CD4-positive, alpha-beta T cell (primary cell): ENCODE measurements around the gene RIPPLY3. TPM values are rescaled to one million over a fixed set of nuclear protein-coding genes. Genes with fewer than 3 reads are reported as not detected.

Experiments
- ATAC-seq: fragments of 200-7000 bp; cut with Tn5 transposase; one replicate; pipeline ENCODE4 v1.10.0; 2022; ENCODE audit warnings: mild to moderate bottlenecking; ENCODE audit not compliant: poor library complexity
- CTCF ChIA-PET: fragments of 350-600 bp; sonication (Branson Sonifier 250); formaldehyde crosslinking; loops from one replicate; lab custom pipeline; 2021; ENCODE audit warnings: antibody characterized with exemption, inconsistent platforms; lab: Charles Lee
- POLR2A ChIA-PET: fragments of 350-600 bp; sonication (Branson Sonifier 250); formaldehyde crosslinking; loops from one replicate; lab custom pipeline; 2021; ENCODE audit warnings: antibody characterized with exemption, inconsistent platforms; lab: Charles Lee
- DNase-seq, 14 experiments: peaks; one replicate each; pipeline ENCODE4 v3.0.0-alpha.2; 2013 to 2020; ENCODE audit warnings: mixed read lengths in 2 of 14
- H3K27ac ChIP-seq, 2 donors: one replicate each; pipeline versions ENCODE4 v1.5.1 to v1.7.0; 2013; ENCODE audit warnings: low read length in 2 of 2, low read depth in 1 of 2, mild to moderate bottlenecking in 1 of 2
- H3K27me3 ChIP-seq, 2 experiments: 1 replicate in 1 of 2; 2 replicates in 1 of 2; pipeline versions ENCODE4 v1.6.1 to v1.7.0; 2013; ENCODE audit warnings: low read length in 2 of 2, control low read depth in 1 of 2, mild to moderate bottlenecking in 1 of 2, moderate library complexity in 1 of 2; ENCODE audit not compliant: insufficient read depth in 2 of 2, control insufficient read depth in 1 of 2
- H3K36me3 ChIP-seq: one replicate; pipeline ENCODE4 v1.6.1; 2013; ENCODE audit warnings: low read length, control low read depth; ENCODE audit not compliant: insufficient read depth
- H3K4me1 ChIP-seq: one replicate; pipeline ENCODE4 v1.6.1; 2013; ENCODE audit warnings: low read length, control low read depth; ENCODE audit not compliant: insufficient read depth
- H3K4me3 ChIP-seq: one replicate; pipeline ENCODE4 v1.5.1; 2013; ENCODE audit warnings: mild to moderate bottlenecking, low read length, moderate library complexity
- H3K9me3 ChIP-seq, 2 experiments: 1 replicate in 1 of 2; 2 replicates in 1 of 2; pipeline versions ENCODE4 v1.6.1 to v1.7.0; 2013; ENCODE audit warnings: low read length in 2 of 2, mild to moderate bottlenecking in 2 of 2, control low read depth in 1 of 2, moderate library complexity in 1 of 2; ENCODE audit not compliant: control insufficient read depth in 1 of 2, insufficient read depth in 1 of 2
- H3K27ac Mint-ChIP-seq: one replicate; pipeline ENCODE4 v1.8.0; 2020; ENCODE audit warnings: mixed read lengths
- H3K27me3 Mint-ChIP-seq: one replicate; pipeline ENCODE4 v1.8.0; 2021; ENCODE audit warnings: mixed read lengths
- H3K36me3 Mint-ChIP-seq: one replicate; pipeline ENCODE4 v1.8.0; 2021; ENCODE audit warnings: low read depth, mixed read lengths
- H3K4me1 Mint-ChIP-seq: one replicate; pipeline ENCODE4 v1.8.0; 2021; ENCODE audit warnings: low read depth, mixed read lengths
- H3K4me3 Mint-ChIP-seq: one replicate; pipeline ENCODE4 v1.8.0; 2020; ENCODE audit warnings: mild to moderate bottlenecking, mixed read lengths
- H3K9me3 Mint-ChIP-seq: one replicate; pipeline ENCODE4 v1.8.0; 2020; ENCODE audit warnings: mixed read lengths
- intact Hi-C, 2 experiments: fragments of 100-400 bp; cut with DNase I in 1 of 2; cut with micrococcal nuclease in 1 of 2; formaldehyde crosslinking; loops; one replicate each; pipeline versions ENCODE4 v1.15.1 to v1.9.0; 2023 to 2025; cut with DNase I, micrococcal nuclease
- total RNA-seq, 174 experiments: library from RNA in 2 of 174; stranded (reverse) in 2 of 174; gene quantifications; one replicate each; pipeline ENCODE4 v1.2.3 and lab custom pipeline; 2021 to 2026
- TF ChIP-seq, protein P1 (sequence below): fragments of 200-600 bp; IDR thresholded peaks from one replicate; pipeline ENCODE4 v1.8.0; 2022; ENCODE audit warnings: antibody characterized with exemption, mild to moderate bottlenecking

The RIPPLY3 gene
- total RNA-seq, 2 experiments from 2014 or later: not detected

- ChIA-PET POLR2A (interaction anchor here (0.7 to 2.2 kb wide), 3 partner anchors 25 to 691 kb away, joined by 3 to 20 read pairs (median 4); no protein-coding TSS in a partner anchor), CTCF (interaction anchor here (1.6 to 2.1 kb wide), 4 partner anchors 12 to 45 kb away, joined by 4 to 14 read pairs (median 6); no protein-coding TSS in a partner anchor)
- H3K9me3 ChIP-seq: no peaks in the 10 kb centered on the region
- peak overlapping the region; percentile 84 for H3K4me3 Mint-ChIP-seq
- no peaks in the 10 kb centered on the region for H3K36me3 ChIP-seq
- no peaks in the 10 kb centered on the region for H3K27me3 Mint-ChIP-seq
- intact Hi-C loops: loop anchor here (5.0 to 10.0 kb wide), 6 partner anchors 42 to 890 kb away; partner anchors contain the start of genes CBR1 (in 1 of the 2), DYRK1A (in 1 of the 2), PIGP (in 1 of the 2) and RIPPLY3 (in 1 of the 2)
- H3K9me3 Mint-ChIP-seq: no peaks in the 10 kb centered on the region
- peaks cover 16% of the 10 kb centered on the region for H3K4me1 ChIP-seq
- no peak overlapping the region for H3K27ac ChIP-seq
- DNase-seq (no peak), ATAC-seq (no peak)
- peak overlapping the region; percentile 80 for H3K27ac Mint-ChIP-seq
- H3K4me1 Mint-ChIP-seq: peaks cover 20% of the 10 kb centered on the region
- H3K4me3 ChIP-seq: no peak overlapping the region
- TF ChIP-seq, protein P1, sequence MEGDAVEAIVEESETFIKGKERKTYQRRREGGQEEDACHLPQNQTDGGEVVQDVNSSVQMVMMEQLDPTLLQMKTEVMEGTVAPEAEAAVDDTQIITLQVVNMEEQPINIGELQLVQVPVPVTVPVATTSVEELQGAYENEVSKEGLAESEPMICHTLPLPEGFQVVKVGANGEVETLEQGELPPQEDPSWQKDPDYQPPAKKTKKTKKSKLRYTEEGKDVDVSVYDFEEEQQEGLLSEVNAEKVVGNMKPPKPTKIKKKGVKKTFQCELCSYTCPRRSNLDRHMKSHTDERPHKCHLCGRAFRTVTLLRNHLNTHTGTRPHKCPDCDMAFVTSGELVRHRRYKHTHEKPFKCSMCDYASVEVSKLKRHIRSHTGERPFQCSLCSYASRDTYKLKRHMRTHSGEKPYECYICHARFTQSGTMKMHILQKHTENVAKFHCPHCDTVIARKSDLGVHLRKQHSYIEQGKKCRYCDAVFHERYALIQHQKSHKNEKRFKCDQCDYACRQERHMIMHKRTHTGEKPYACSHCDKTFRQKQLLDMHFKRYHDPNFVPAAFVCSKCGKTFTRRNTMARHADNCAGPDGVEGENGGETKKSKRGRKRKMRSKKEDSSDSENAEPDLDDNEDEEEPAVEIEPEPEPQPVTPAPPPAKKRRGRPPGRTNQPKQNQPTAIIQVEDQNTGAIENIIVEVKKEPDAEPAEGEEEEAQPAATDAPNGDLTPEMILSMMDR: no peak
- no peaks in the 10 kb centered on the region for H3K27me3 ChIP-seq
- H3K36me3 Mint-ChIP-seq: peaks cover 17% of the 10 kb centered on the region
These were observed 41.4 kb upstream of the RIPPLY3 start for GRCh38 chr21:36964827-36965719.

GRCh38 chr21:36965720-36966065, 40.8 kb upstream of the RIPPLY3 start:
- no peaks in the 10 kb centered on the region for H3K27me3 ChIP-seq
- Mint-ChIP-seq H3K4me3 (peak overlapping the region; percentile 84), H3K36me3 (peaks cover 11% of the 10 kb centered on the region), H3K27me3 (no peaks in the 10 kb centered on the region), H3K9me3 (no peaks in the 10 kb centered on the region), H3K27ac (peak overlapping the region; percentile 80), H3K4me1 (peaks cover 20% of the 10 kb centered on the region)
- H3K9me3 ChIP-seq: no peaks in the 10 kb centered on the region
- ATAC-seq (peak; percentile 5), DNase-seq (no peak)
- no peaks in the 10 kb centered on the region for H3K36me3 ChIP-seq
- POLR2A ChIA-PET: interaction anchor here (0.7 to 2.2 kb wide), 3 partner anchors 25 to 690 kb away, joined by 3 to 20 read pairs (median 4); no protein-coding TSS in a partner anchor
- CTCF ChIA-PET: interaction anchor here (1.1 to 2.1 kb wide), 5 partner anchors 11 to 44 kb away, joined by 3 to 14 read pairs (median 6); no protein-coding TSS in a partner anchor
- peaks cover 16% of the 10 kb centered on the region for H3K4me1 ChIP-seq
- intact Hi-C loops: loop anchor here (2.0 to 10.0 kb wide), 8 partner anchors 25 to 891 kb away; partner anchors contain the start of genes PIGP (in 2 of the 2), TTC3 (in 2 of the 2), CBR1 (in 1 of the 2) and DYRK1A (in 1 of the 2)
- peak overlapping the region; percentile 63 for H3K4me3 ChIP-seq
- TF ChIP-seq, protein P1: no peak
- no peak overlapping the region for H3K27ac ChIP-seq

GRCh38 chr21:36966066-36966820, 40.3 kb upstream of the RIPPLY3 start, which contains the start of gene HLCS:
HLCS (minus strand) TSS chr21:36966669; CDS start chr21:36966638, 31 bp downstream.
- ATAC-seq: peak; percentile 94
- H3K27ac Mint-ChIP-seq: peak within 1 kb of the TSS; percentile 84
- H3K4me3 ChIP-seq: peak within 1 kb of the TSS; percentile 63
- H3K4me1 Mint-ChIP-seq: peaks cover 20% of the 10 kb centered on the region
- peak; percentile 50 to 92 (median 69) for DNase-seq
- peak within 1 kb of the TSS; percentile 48 to 63 for H3K27ac ChIP-seq
- peaks cover 5% of the 10 kb centered on the region for H3K36me3 Mint-ChIP-seq
- no peaks in the 10 kb centered on the region for H3K9me3 Mint-ChIP-seq
- H3K27me3 Mint-ChIP-seq: no peaks in the 10 kb centered on the region
- no peaks in the 10 kb centered on the region for H3K27me3 ChIP-seq
- TF ChIP-seq, protein P1: no peak
- H3K36me3 ChIP-seq: no peaks in the 10 kb centered on the region
- peaks cover 16% of the 10 kb centered on the region for H3K4me1 ChIP-seq
- CTCF ChIA-PET: interaction anchor here (0.7 to 2.1 kb wide), 7 partner anchors 8 to 598 kb away, joined by 3 to 14 read pairs (median 4); no protein-coding TSS in a partner anchor
- intact Hi-C loops: loop anchor here (2.0 to 10.0 kb wide), 8 partner anchors 25 to 891 kb away; partner anchors contain the start of genes PIGP (in 2 of the 2), TTC3 (in 2 of the 2), CBR1 (in 1 of the 2) and DYRK1A (in 1 of the 2)
- no peaks in the 10 kb centered on the region for H3K9me3 ChIP-seq
- peak within 1 kb of the TSS; percentile 85 for H3K4me3 Mint-ChIP-seq
- POLR2A ChIA-PET: interaction anchor here (0.7 to 2.2 kb wide), 7 partner anchors 13 to 689 kb away, joined by 3 to 20 read pairs (median 3); partner anchors contain the start of gene RIPPLY3
